ENCODE measurements around the gene ARL9. TPM values are rescaled to one million over a fixed set of nuclear protein-coding genes. Genes with fewer than 3 reads are reported as not detected.

Gene ARL9
- total RNA-seq, 4 donors from 2014 or later: 0.12 to 0.19 TPM; not detected in 2

DNA sequence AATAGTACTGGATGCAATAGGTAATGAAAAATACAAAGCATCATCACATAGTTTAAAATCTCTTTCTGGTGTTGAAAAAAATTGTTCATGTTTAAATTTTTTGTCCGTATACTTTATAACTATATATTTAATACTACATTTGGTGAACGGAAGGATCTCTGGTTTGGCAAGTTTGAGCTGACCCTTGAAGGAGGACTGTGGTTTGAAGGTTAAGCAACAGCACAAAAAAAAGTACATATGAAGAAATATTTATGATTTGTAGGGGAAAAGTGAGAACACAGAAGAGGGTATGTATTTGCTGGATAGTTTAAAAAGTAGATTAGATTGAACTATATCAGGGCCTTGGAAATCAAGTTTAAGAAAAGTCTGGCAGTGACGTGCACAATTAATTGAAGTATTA is 24.9 kb upstream of the ARL9 start:
- DNase-seq (ENCODE audit: low spot score) (no peak), ATAC-seq (ENCODE audit: low FRiP score) (no peak)
- TF ChIP-seq, protein P1, sequence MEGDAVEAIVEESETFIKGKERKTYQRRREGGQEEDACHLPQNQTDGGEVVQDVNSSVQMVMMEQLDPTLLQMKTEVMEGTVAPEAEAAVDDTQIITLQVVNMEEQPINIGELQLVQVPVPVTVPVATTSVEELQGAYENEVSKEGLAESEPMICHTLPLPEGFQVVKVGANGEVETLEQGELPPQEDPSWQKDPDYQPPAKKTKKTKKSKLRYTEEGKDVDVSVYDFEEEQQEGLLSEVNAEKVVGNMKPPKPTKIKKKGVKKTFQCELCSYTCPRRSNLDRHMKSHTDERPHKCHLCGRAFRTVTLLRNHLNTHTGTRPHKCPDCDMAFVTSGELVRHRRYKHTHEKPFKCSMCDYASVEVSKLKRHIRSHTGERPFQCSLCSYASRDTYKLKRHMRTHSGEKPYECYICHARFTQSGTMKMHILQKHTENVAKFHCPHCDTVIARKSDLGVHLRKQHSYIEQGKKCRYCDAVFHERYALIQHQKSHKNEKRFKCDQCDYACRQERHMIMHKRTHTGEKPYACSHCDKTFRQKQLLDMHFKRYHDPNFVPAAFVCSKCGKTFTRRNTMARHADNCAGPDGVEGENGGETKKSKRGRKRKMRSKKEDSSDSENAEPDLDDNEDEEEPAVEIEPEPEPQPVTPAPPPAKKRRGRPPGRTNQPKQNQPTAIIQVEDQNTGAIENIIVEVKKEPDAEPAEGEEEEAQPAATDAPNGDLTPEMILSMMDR (IDR thresholded peaks at IDR 0.05): no peak

DNA sequence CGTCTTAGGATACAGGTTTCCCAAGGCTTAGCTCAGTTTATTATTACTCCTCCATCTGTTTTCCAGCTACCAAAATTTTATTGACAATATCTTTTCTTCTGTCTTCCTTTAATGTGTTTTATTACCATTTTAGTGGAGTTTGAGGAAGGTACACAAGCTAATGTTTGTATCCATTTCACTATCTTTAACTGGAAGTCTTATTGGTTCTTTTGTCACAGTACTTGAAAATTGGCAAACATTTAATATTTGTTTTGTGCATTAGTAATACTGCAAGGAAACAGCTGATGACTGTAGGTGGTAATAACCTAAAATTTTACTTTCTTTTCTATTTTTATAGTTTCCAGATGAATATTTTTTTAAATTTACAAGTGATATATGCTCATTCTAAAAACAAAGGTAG is 9.3 kb upstream of the ARL9 start:
- no peak for ATAC-seq (ENCODE audit: low FRiP score)

DNA sequence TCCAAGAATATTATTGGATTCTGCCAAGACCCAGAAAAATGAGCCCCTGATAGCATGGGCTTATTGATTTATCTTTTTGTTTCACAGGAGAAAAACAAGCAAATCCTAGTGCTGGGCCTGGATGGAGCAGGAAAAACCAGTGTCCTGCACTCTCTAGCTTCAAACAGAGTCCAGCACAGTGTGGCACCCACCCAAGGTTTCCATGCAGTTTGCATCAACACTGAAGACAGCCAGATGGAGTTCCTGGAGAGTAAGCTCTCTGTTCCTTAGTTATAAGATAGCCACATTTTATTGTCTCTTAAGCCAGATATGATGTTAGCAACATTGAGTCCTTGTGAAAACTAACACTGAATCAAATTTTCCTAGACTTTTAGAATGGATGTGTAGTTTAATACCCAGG is 5.5 kb downstream of the ARL9 start:
- TF ChIP-seq, protein P1 (IDR thresholded peaks at IDR 0.05): no peak
- ATAC-seq (ENCODE audit: low FRiP score) (no peak), DNase-seq (ENCODE audit: low spot score) (no peak)

More for the DNA sequence above, 9.3 kb upstream of the ARL9 start:
- TF ChIP-seq, protein P1 (IDR thresholded peaks at IDR 0.05): no peak
- no peak for DNase-seq (ENCODE audit: low spot score)

DNA sequence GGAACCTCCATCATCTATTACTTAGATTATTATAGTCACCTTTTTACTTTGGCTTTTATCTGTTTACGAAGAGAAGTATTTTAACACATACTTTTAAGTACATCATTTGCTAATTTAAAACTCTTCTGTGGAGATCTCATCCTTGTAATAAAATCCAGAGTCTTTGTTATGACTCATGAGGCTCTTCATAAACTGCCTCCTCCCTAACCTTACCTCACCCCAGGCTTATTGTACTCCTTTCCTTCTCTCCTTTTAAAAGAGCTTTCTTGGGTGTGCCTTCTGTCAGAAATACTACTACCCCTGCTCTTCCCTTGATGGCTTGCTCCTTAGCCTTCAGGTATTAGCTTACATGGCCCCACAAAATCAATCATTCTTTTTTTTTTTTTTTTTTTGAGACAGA is 6.6 kb downstream of the ARL9 start:
- DNase-seq (ENCODE audit: low spot score) (no peak), ATAC-seq (ENCODE audit: low FRiP score) (no peak)
- TF ChIP-seq, protein P1 (IDR thresholded peaks at IDR 0.05): no peak

DNA sequence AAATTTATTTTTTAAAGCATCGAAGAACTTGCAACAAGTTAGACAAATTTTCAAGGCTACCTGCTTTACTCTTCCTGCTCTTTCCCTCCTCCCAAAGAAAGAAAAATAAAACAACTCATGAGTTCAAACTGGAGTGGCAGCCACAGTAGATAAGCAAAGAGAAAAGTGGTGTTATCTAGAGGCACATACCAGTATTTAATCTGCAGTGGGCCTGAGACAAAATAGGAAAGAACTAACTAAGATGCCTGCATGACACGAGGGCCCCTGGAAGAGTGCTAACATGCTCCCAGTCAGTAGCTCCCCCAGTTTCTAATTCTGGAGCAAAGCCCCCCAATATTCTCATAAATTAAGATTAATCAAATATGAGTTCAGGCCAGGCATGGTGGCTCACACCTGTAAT is 7.9 kb downstream of the ARL9 start:
- TF ChIP-seq, protein P1 (IDR thresholded peaks at IDR 0.05): no peak
- DNase-seq (ENCODE audit: low spot score): no peak
- no peak for ATAC-seq (ENCODE audit: low FRiP score)

DNA sequence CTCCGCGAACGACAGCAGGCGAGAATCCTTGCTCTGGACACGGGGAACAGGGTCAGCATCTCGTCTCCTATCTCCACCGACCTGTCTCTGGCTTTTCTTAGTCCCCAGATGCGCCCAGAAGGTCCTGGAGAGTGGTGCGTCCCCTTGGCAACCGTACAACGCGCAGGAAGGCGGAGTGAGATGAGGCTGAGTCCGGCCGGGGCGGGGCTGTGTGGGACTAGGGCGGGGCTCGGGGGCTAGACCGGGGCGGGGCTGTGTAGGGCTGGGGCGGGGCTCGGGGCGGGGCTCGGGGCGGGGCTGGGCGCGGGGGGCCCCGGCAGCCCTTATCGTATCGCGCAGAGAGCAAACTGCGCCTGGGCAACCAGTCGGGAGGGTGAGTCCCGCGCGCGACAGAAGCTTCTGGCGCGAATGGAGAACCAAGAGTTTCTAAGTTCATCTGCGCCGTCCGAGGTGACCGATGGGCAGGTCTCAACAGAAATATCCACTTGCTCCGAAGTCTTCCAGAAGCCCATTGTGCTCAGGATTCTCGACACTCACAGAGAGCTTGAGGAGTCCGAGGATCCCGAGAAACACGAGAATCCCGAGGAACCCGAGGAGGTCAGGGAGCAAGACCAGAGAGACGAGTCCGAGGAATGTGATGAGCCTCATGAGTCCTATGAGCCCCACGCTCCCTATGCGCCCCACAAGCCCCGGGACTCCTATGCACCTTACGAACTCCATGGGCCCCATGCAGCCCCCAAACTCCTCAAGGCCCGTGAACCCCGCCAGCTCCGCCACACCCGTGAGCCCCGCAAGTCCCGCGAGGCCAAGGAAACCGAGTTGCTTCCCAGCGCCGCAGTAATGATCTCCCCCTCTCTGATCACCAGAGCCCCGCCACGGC is 24.9 kb downstream of the ARL9 start:
- peak; percentile 87 for DNase-seq (ENCODE audit: low spot score)
- TF ChIP-seq, protein P1 (IDR thresholded peaks at IDR 0.05): no peak
- ATAC-seq (ENCODE audit: low FRiP score): peak; percentile 98
